PC-3 (cell line): ENCODE measurements around the gene FERMT3. TPM values are rescaled to one million over a fixed set of nuclear protein-coding genes. Genes with fewer than 3 reads are reported as not detected.

Experiments used
- ATAC-seq: fragments of 200-7000 bp; cut with Tn5 transposase; 2 replicates; pipeline ENCODE4 v1.9.1; 2020; ENCODE audit warnings: mild to moderate bottlenecking, moderate library complexity
- BruUV-seq: library from RNA; stranded (reverse); fragments of 400-500 nt; replicated peaks from 2 replicates; lab custom pipeline; 2021; lab: Mats Ljungman, UMichigan
- CTCF ChIA-PET: fragments of 300-600 bp; sonication (Branson Sonifier 250); formaldehyde crosslinking; loops from one replicate; lab custom pipeline; 2022; ENCODE audit warnings: antibody characterized with exemption; lab: Charles Lee
- POLR2A ChIA-PET: fragments of 300-600 bp; sonication (Branson Sonifier 250); formaldehyde crosslinking; loops from one replicate; lab custom pipeline; 2022; ENCODE audit warnings: antibody characterized with exemption; ENCODE audit not compliant: unreplicated experiment; lab: Charles Lee
- DNase-seq: peaks from one replicate; pipeline ENCODE4 v3.0.0-alpha.2; 2015
- H2AFZ ChIP-seq: fragments of 300-600 bp; sonication (generic); 2 replicates; pipeline ENCODE4 v1.6.0; 2016; ENCODE audit warnings: antibody characterized with exemption, low read length
- H3F3A ChIP-seq: fragments of 300-600 bp; sonication (generic); one replicate; pipeline ENCODE4 v1.6.0; 2017; ENCODE audit warnings: antibody characterized with exemption, low read length, control low read depth, mild to moderate bottlenecking; ENCODE audit not compliant: unreplicated experiment
- H3K27ac ChIP-seq: fragments of 300-600 bp; sonication (generic); 2 replicates; pipeline ENCODE4 v1.5.1; 2016; ENCODE audit warnings: mild to moderate bottlenecking, low read length
- H3K27me3 ChIP-seq: fragments of 300-600 bp; sonication (generic); 2 replicates; pipeline ENCODE4 v1.6.1; 2016; ENCODE audit warnings: low read length, mixed read lengths
- H3K36me3 ChIP-seq: fragments of 300-600 bp; sonication (generic); 2 replicates; pipeline ENCODE4 v1.6.1; 2016; ENCODE audit warnings: low read depth, mixed run types, low read length, mixed read lengths
- H3K4me1 ChIP-seq: fragments of 300-600 bp; sonication (generic); 2 replicates; pipeline ENCODE4 v1.5.1; 2016; ENCODE audit warnings: low read length; ENCODE audit not compliant: insufficient read depth
- H3K4me2 ChIP-seq: fragments of 300-600 bp; sonication (generic); 2 replicates; pipeline ENCODE4 v1.6.0; 2016; ENCODE audit warnings: low read length
- H3K4me3 ChIP-seq: fragments of 300-600 bp; sonication (generic); 2 replicates; pipeline ENCODE4 v1.5.1; 2016; ENCODE audit warnings: mild to moderate bottlenecking, low read length, mixed read lengths
- H3K79me2 ChIP-seq: fragments of 300-600 bp; sonication (generic); 2 replicates; pipeline ENCODE4 v1.6.1; 2017; ENCODE audit warnings: low read length, mixed read lengths
- H3K9ac ChIP-seq: fragments of 300-600 bp; sonication (generic); 2 replicates; pipeline ENCODE4 v1.6.0; 2016; ENCODE audit warnings: mild to moderate bottlenecking, low read length
- H3K9me2 ChIP-seq: fragments of 300-600 bp; sonication (generic); replicated peaks from 2 replicates; pipeline ENCODE4 v1.6.1; 2016; ENCODE audit warnings: mixed run types, low read length, mixed read lengths
- H3K9me3 ChIP-seq: fragments of 300-600 bp; sonication (generic); 2 replicates; pipeline ENCODE4 v1.6.1; 2016; ENCODE audit warnings: low read length, mixed read lengths
- H4K20me1 ChIP-seq: fragments of 300-600 bp; sonication (generic); 2 replicates; pipeline ENCODE4 v1.6.1; 2016; ENCODE audit warnings: low read length, mixed read lengths
- EZH2 ChIP-seq: fragments of 300-600 bp; sonication (generic); IDR thresholded peaks from one replicate; pipeline ENCODE4 v1.6.1; 2017; ENCODE audit warnings: antibody characterized with exemption, mild to moderate bottlenecking, low read length; ENCODE audit not compliant: unreplicated experiment
- EZH2phosphoT487 ChIP-seq: fragments of 300-600 bp; sonication (generic); IDR thresholded peaks from 2 replicates; pipeline ENCODE4 v1.6.1; 2018; ENCODE audit warnings: mild to moderate bottlenecking, antibody characterized with exemption, low read length, borderline replicate concordance
- intact Hi-C: fragments of 100-400 bp; cut with micrococcal nuclease; formaldehyde crosslinking; loops from 2 replicates; pipeline ENCODE4 v1.9.0; 2023
- total RNA-seq: library from RNA; depleted of rRNA; stranded (reverse); fragments of >200 nt; gene quantifications from 2 replicates; pipeline ENCODE4 v1.2.3, GENCODE V29; 2014
- TF ChIP-seq, protein P1 (sequence below): fragments of 300-600 bp; sonication (generic); conservative IDR thresholded peaks from 2 replicates; pipeline ENCODE4 v1.5.1; 2017; ENCODE audit warnings: antibody characterized with exemption, low read depth, mild to moderate bottlenecking, low read length

FERMT3 gene
- total RNA-seq, 1 experiment from 2014 or later: 2.4 TPM

DNA sequence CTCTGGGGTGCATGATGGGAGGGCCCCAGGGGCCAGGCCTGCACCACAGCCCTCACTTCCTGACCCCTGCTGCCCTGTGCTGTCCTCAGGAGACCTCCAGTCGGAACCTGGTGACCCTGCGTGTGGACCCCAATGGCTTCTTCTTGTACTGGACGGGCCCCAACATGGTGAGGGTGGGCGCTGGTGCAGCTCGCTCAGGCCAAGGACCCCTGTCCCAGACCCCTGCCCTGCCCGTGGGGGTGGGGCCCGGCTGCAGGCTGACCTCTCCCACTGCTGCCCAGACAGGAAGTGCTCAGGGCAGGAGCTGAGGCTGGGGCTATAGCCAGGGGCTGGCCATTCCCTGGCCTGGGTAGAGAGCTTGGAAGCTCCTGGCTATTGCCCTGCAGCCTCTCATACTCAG is 47.8 kb downstream of the FERMT3 start:
- no peaks in the 10 kb centered on the region for H3K27me3 ChIP-seq
- H3K4me1 ChIP-seq: peaks cover 25% of the 10 kb centered on the region
- H4K20me1 ChIP-seq: no peaks in the 10 kb centered on the region; the same call in 1 of the 2 replicates
- ATAC-seq (no peak), DNase-seq (no peak)
- H2AFZ ChIP-seq: no peak overlapping the region
- intact Hi-C loops: no loop called here
- H3K9me3 ChIP-seq: no peaks in the 10 kb centered on the region
- CTCF ChIA-PET: no interaction called here
- no peak overlapping the region for H3K27ac ChIP-seq
- H3F3A ChIP-seq: no peaks in the 10 kb centered on the region
- H3K4me3 ChIP-seq: no peak overlapping the region
- H3K79me2 ChIP-seq: peaks cover 25% of the 10 kb centered on the region
- BruUV-seq: no TSS peak
- peaks cover 25% of the 10 kb centered on the region for H3K36me3 ChIP-seq
- POLR2A ChIA-PET: interaction anchor here (0.5 kb wide), 1 partner anchor 10 kb away, joined by 12 read pairs; no protein-coding TSS in a partner anchor
- H3K4me2 ChIP-seq: no peak overlapping the region
- TF ChIP-seq, protein P1, sequence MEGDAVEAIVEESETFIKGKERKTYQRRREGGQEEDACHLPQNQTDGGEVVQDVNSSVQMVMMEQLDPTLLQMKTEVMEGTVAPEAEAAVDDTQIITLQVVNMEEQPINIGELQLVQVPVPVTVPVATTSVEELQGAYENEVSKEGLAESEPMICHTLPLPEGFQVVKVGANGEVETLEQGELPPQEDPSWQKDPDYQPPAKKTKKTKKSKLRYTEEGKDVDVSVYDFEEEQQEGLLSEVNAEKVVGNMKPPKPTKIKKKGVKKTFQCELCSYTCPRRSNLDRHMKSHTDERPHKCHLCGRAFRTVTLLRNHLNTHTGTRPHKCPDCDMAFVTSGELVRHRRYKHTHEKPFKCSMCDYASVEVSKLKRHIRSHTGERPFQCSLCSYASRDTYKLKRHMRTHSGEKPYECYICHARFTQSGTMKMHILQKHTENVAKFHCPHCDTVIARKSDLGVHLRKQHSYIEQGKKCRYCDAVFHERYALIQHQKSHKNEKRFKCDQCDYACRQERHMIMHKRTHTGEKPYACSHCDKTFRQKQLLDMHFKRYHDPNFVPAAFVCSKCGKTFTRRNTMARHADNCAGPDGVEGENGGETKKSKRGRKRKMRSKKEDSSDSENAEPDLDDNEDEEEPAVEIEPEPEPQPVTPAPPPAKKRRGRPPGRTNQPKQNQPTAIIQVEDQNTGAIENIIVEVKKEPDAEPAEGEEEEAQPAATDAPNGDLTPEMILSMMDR: no peak
- TF ChIP-seq EZH2phosphoT487: no peak
- TF ChIP-seq EZH2: no peak
- no peak overlapping the region for H3K9ac ChIP-seq
- H3K9me2 ChIP-seq: no peaks in the 10 kb centered on the region

GRCh38 chr11:64255135-64256128 is 48.9 kb downstream of the FERMT3 start:
- no peak overlapping the region for H3K4me3 ChIP-seq
- H3F3A ChIP-seq: no peaks in the 10 kb centered on the region
- peaks cover 25% of the 10 kb centered on the region for H3K79me2 ChIP-seq
- CTCF ChIA-PET: no interaction called here
- peaks cover 32% of the 10 kb centered on the region for H3K36me3 ChIP-seq
- H2AFZ ChIP-seq: no peak overlapping the region
- H4K20me1 ChIP-seq: peaks cover 3% of the 10 kb centered on the region; the same call in 1 of the 2 replicates
- POLR2A ChIA-PET: no interaction called here
- no peaks in the 10 kb centered on the region for H3K9me2 ChIP-seq
- ATAC-seq: no peak
- no peaks in the 10 kb centered on the region for H3K27me3 ChIP-seq
- peaks cover 25% of the 10 kb centered on the region for H3K4me1 ChIP-seq
- TF ChIP-seq, protein P1: no peak
- TF ChIP-seq EZH2 (no peak), EZH2phosphoT487 (no peak)
- H3K4me2 ChIP-seq: no peak overlapping the region
- H3K27ac ChIP-seq: no peak overlapping the region
- DNase-seq: no peak
- intact Hi-C loops: no loop called here
- no peak overlapping the region for H3K9ac ChIP-seq
- H3K9me3 ChIP-seq: no peaks in the 10 kb centered on the region
- BruUV-seq: no TSS peak

GRCh38 chr11:64256300-64256699 is 49.8 kb downstream of the FERMT3 start:
- peaks cover 38% of the 10 kb centered on the region for H3K36me3 ChIP-seq
- no peak for TF ChIP-seq EZH2
- no peak for TF ChIP-seq EZH2phosphoT487
- TF ChIP-seq, protein P1: no peak
- no peak overlapping the region for H3K4me2 ChIP-seq
- DNase-seq (no peak), ATAC-seq (no peak)
- ChIA-PET CTCF (no interaction called here), POLR2A (no interaction called here)
- H3K9me2 ChIP-seq: no peaks in the 10 kb centered on the region
- H4K20me1 ChIP-seq: peaks cover 3% of the 10 kb centered on the region; the same call in 1 of the 2 replicates
- no peak overlapping the region for H2AFZ ChIP-seq
- H3F3A ChIP-seq: no peaks in the 10 kb centered on the region
- no peaks in the 10 kb centered on the region for H3K27me3 ChIP-seq
- H3K9ac ChIP-seq: no peak overlapping the region
- intact Hi-C loops: no loop called here
- peaks cover 25% of the 10 kb centered on the region for H3K79me2 ChIP-seq
- H3K4me1 ChIP-seq: peaks cover 19% of the 10 kb centered on the region
- H3K4me3 ChIP-seq: no peak overlapping the region
- no TSS peak for BruUV-seq
- H3K27ac ChIP-seq: no peak overlapping the region
- H3K9me3 ChIP-seq: no peaks in the 10 kb centered on the region
